ENCODE results near the gene C2orf72. TPM values are rescaled to one million over a fixed set of nuclear protein-coding genes. Genes with fewer than 3 reads are reported as not detected.
"Not testable (repeated sequence)": the region's sequence is repeated elsewhere in the genome, so short reads cannot be mapped to it uniquely, and the experiment has no call there.

C2orf72 gene
- total and polyA plus RNA-seq, 10 of the 15 experiments (the other 5 are each of a cell fraction or from before 2014, with no cell fraction given): under 0.01 to 0.29 (median 0.10) TPM; not detected in 6

- H3K36me3 ChIP-seq (ENCODE audit: control insufficient read depth in 2 of 2, insufficient read depth in 2 of 2, low read length in 1 of 2); ATAC-seq; in situ Hi-C loops (cut with MboI); BruUV-seq (replicated peaks); H3K4me3 ChIP-seq; H3K79me2 ChIP-seq (ENCODE audit: control insufficient read depth, insufficient read depth, low read length); CTCF ChIA-PET; H2AFZ ChIP-seq (ENCODE audit: control insufficient read depth, low read depth, low read length); SMC1A ChIA-PET (ENCODE audit: uncharacterized antibody, unreplicated experiment); intact Hi-C loops (cut with micrococcal nuclease; ENCODE audit: unreplicated experiment); DNase-seq (ENCODE audit: low read depth, low spot score); H3K4me2 ChIP-seq (ENCODE audit: control insufficient read depth, insufficient read depth); H3K27me3 ChIP-seq (replicated peaks in 1 of 2; ENCODE audit: control insufficient read depth in 2 of 2, insufficient read depth in 2 of 2, low read length in 1 of 2); POLR2A ChIA-PET; RAD21 ChIA-PET (ENCODE audit: unreplicated experiment); H3K4me1 ChIP-seq (ENCODE audit: control insufficient read depth, insufficient read depth, low read length); H3K9me3 ChIP-seq (replicated peaks; ENCODE audit: control insufficient read depth, insufficient read depth, low read length); H4K20me1 ChIP-seq (ENCODE audit: control insufficient read depth, insufficient read depth); FAIRE-seq; H3K9ac ChIP-seq (ENCODE audit: control insufficient read depth, insufficient read depth, low read length); H3K27ac ChIP-seq (ENCODE audit: control insufficient read depth, insufficient read depth): not testable (repeated sequence)
- WGBS (ENCODE audit: insufficient coverage, insufficient replicate concordance, low lambda C conversion rate, missing lambda C conversion rate): 72% methylated on average over 3 of the region's 3 CpGs
These were observed 12.3 kb upstream of the C2orf72 start for GRCh38 chr2:231025059-231025458.

GRCh38 chr2:231028889-231029288 lies 8.4 kb upstream of the C2orf72 start:
- Histone ChIP-seq H3K4me3 (no peak overlapping the region), H3K27ac (ENCODE audit: control insufficient read depth, insufficient read depth) (no peak overlapping the region), H4K20me1 (ENCODE audit: control insufficient read depth, insufficient read depth) (no peaks in the 10 kb centered on the region), H3K9ac (ENCODE audit: control insufficient read depth, insufficient read depth, low read length) (no peak overlapping the region), H3K36me3 (ENCODE audit: control insufficient read depth in 2 of 2, insufficient read depth in 2 of 2, low read length in 1 of 2) (no peaks in the 10 kb centered on the region), H2AFZ (ENCODE audit: control insufficient read depth, low read depth, low read length) (no peak overlapping the region), H3K9me3 (replicated peaks; ENCODE audit: control insufficient read depth, insufficient read depth, low read length) (no peaks in the 10 kb centered on the region), H3K4me2 (ENCODE audit: control insufficient read depth, insufficient read depth) (no peak overlapping the region), H3K27me3 (replicated peaks in 1 of 2; ENCODE audit: control insufficient read depth in 2 of 2, insufficient read depth in 2 of 2, low read length in 1 of 2) (no peaks in the 10 kb centered on the region; a peak in 1 of 4 replicates), H3K79me2 (ENCODE audit: control insufficient read depth, insufficient read depth, low read length) (no peaks in the 10 kb centered on the region), H3K4me1 (ENCODE audit: control insufficient read depth, insufficient read depth, low read length) (no peaks in the 10 kb centered on the region)
- TF ChIP-seq LARP7 (IDR thresholded peaks at IDR 0.05) (no peak), IKZF2 (IDR thresholded peaks at IDR 0.05) (no peak), WRNIP1 (IDR thresholded peaks at IDR 0.05; ENCODE audit: borderline replicate concordance, low read depth, low read length) (no peak), SPI1 (IDR thresholded peaks at IDR 0.05; ENCODE audit: borderline replicate concordance, insufficient read depth, low read depth, low read length) (no peak), NBN (IDR thresholded peaks at IDR 0.05) (no peak), NFYB (IDR thresholded peaks at IDR 0.05; ENCODE audit: insufficient read depth, low read depth, low read length) (peak; percentile 88)
- no TSS peak for BruUV-seq (replicated peaks)
- no peak for DNase-seq (ENCODE audit: low read depth, low spot score)
- SMC1A ChIA-PET (ENCODE audit: uncharacterized antibody, unreplicated experiment): no interaction called here
- CTCF ChIA-PET: interaction anchor here (1.5 kb wide), 1 partner anchor 204 kb away, joined by 3 read pairs; no protein-coding TSS in a partner anchor
- 0 out of 3 replicates have a peak, but pooled peaks have one; percentile 19 for ATAC-seq
- intact Hi-C loops (cut with micrococcal nuclease; ENCODE audit: unreplicated experiment): no loop called here
- no peak for FAIRE-seq
- POLR2A ChIA-PET: no interaction called here
- in situ Hi-C loops (cut with MboI): no loop called here
- RAD21 ChIA-PET (ENCODE audit: unreplicated experiment): no interaction called here

Data from GM12878 (cell line).